C4-2B (cell line): ENCODE results near the gene PHLPP2.

Source experiments
- CTCF ChIP-seq: fragments of 450-650 bp; conservative IDR thresholded peaks from 2 replicates; pipeline ENCODE4 v1.5.1; 2017; ENCODE audit warnings: mild to moderate bottlenecking
- ZFX ChIP-seq: fragments of 450-650 bp; IDR thresholded peaks from 2 replicates; pipeline ENCODE4 v1.6.1; 2017

- no peak for TF ChIP-seq CTCF
- TF ChIP-seq ZFX: no peak
These were observed 36.6 kb upstream of the PHLPP2 start for GRCh38 chr16:71761097-71761496.
